ENCODE data around the gene LAMC2. TPM values are rescaled to one million over a fixed set of nuclear protein-coding genes. Genes with fewer than 3 reads are reported as not detected.

The LAMC2 gene
- total and polyA plus RNA-seq, 4 experiments from 2014 or later, result not detected

Other genes starting within 250 kb of the LAMC2 start
- gene SHCBP1L, start 233.1 kb upstream of the LAMC2 start, total RNA-seq, result not detected
- gene SHCBP1L, start 233.1 kb upstream of the LAMC2 start, polyA plus RNA-seq, result not detected
- under 1 TPM; 0.49 to 0.50 TPM for gene LAMC1, start 162.8 kb upstream of the LAMC2 start, total RNA-seq
- not detected for gene LAMC1, start 162.8 kb upstream of the LAMC2 start, polyA plus RNA-seq
- gene NMNAT2, start 232.1 kb downstream of the LAMC2 start, total RNA-seq, result not detected
- gene NMNAT2, start 232.1 kb downstream of the LAMC2 start, polyA plus RNA-seq, result not detected

All from CD4-positive, alpha-beta memory T cell (primary cell).